Endothelial cell of hepatic sinusoid (primary cell): ENCODE data around the gene CYB5R3.
"Not testable (repeated sequence)": the region's sequence is repeated elsewhere in the genome, so short reads cannot be mapped to it uniquely, and the experiment has no call there.

ENCODE experiments used
- in situ Hi-C: cut with HindIII; loops from 2 replicates; pipeline ENCODE4 v1.10.0; 2017; ENCODE audit warnings: low sequenced_read_pairs

CYB5R3 gene

GRCh38 chr22:42626951-42627625 lies 22.1 kb downstream of the CYB5R3 start:
- in situ Hi-C loops: loop anchor here (25.0 kb wide), 1 partner anchor 435 kb away; no protein-coding TSS in a partner anchor

GRCh38 chr22:42626431-42626830 lies 22.8 kb downstream of the CYB5R3 start:
- in situ Hi-C loops: loop anchor here (25.0 kb wide), 1 partner anchor 436 kb away; no protein-coding TSS in a partner anchor

GRCh38 chr22:42625416-42625815 lies 23.8 kb downstream of the CYB5R3 start:
- in situ Hi-C loops: loop anchor here (25.0 kb wide), 1 partner anchor 437 kb away; no protein-coding TSS in a partner anchor

GRCh38 chr22:42624551-42625106 lies 24.6 kb downstream of the CYB5R3 start:
- in situ Hi-C loops: loop anchor here (25.0 kb wide), 1 partner anchor 438 kb away; no protein-coding TSS in a partner anchor

- in situ Hi-C loops: no loop called here
Observed at GRCh38 chr22:42623756-42624441, 25.3 kb downstream of the CYB5R3 start.

- in situ Hi-C loops: no loop called here
Observed at GRCh38 chr22:42623301-42623751, 25.9 kb downstream of the CYB5R3 start.

- in situ Hi-C loops: no loop called here
Observed at GRCh38 chr22:42622061-42622710, 27.0 kb downstream of the CYB5R3 start.

GRCh38 chr22:42621505-42622002 lies 27.6 kb downstream of the CYB5R3 start:
- in situ Hi-C loops: no loop called here

- in situ Hi-C loops: no loop called here
Observed at GRCh38 chr22:42620084-42620483, 29.1 kb downstream of the CYB5R3 start.

- in situ Hi-C loops: no loop called here
Observed at GRCh38 chr22:42619261-42620063, 29.7 kb downstream of the CYB5R3 start.

- in situ Hi-C loops: no loop called here
Observed at GRCh38 chr22:42617155-42617983, 31.8 kb downstream of the CYB5R3 start.

GRCh38 chr22:42615860-42616175 lies 33.4 kb downstream of the CYB5R3 start:
- in situ Hi-C loops: not testable (repeated sequence)

- in situ Hi-C loops: no loop called here
Observed at GRCh38 chr22:42615092-42615859, 33.9 kb downstream of the CYB5R3 start.

GRCh38 chr22:42614312-42615091 lies 34.7 kb downstream of the CYB5R3 start, which contains the start of gene POLDIP3:
TSS of gene POLDIP3 (minus strand) at chr22:42614883. CDS start at chr22:42614857, 26 bp downstream.
- in situ Hi-C loops: no loop called here

- in situ Hi-C loops: no loop called here
Observed at GRCh38 chr22:42613872-42614301, 35.3 kb downstream of the CYB5R3 start.

GRCh38 chr22:42612336-42612735 lies 36.9 kb downstream of the CYB5R3 start:
- in situ Hi-C loops: no loop called here

- in situ Hi-C loops: no loop called here
Observed at GRCh38 chr22:42611051-42611450, 38.1 kb downstream of the CYB5R3 start.

GRCh38 chr22:42610186-42610585 lies 39.0 kb downstream of the CYB5R3 start:
- in situ Hi-C loops: no loop called here
